IPS DF 6.9 (cell line): Measurements from ENCODE around the gene ATXN3L.

Source experiments
- DNase-seq: peaks from one replicate; pipeline ENCODE4 v3.0.0-alpha.2; 2013; ENCODE audit warnings: low read depth, low spot score
- H3K27ac ChIP-seq: one replicate; pipeline ENCODE4 v1.5.1; 2013; ENCODE audit warnings: low read length, control low read depth
- H3K27me3 ChIP-seq: 2 replicates; pipeline ENCODE4 v1.6.1; 2013; ENCODE audit warnings: mild to moderate bottlenecking, low read length; ENCODE audit not compliant: control insufficient read depth, insufficient read depth
- H3K36me3 ChIP-seq: 2 replicates; pipeline ENCODE4 v1.6.1; 2013; ENCODE audit warnings: low read length; ENCODE audit not compliant: control insufficient read depth, insufficient read depth
- H3K4me1 ChIP-seq: 2 replicates; pipeline ENCODE4 v1.6.1; 2013; ENCODE audit warnings: low read length; ENCODE audit not compliant: control insufficient read depth, insufficient read depth
- H3K4me3 ChIP-seq: 2 replicates; pipeline ENCODE4 v1.5.1; 2013; ENCODE audit warnings: mild to moderate bottlenecking, low read length
- H3K9me3 ChIP-seq: 2 replicates; pipeline ENCODE4 v1.6.1; 2013; ENCODE audit warnings: low read length, inconsistent platforms; ENCODE audit not compliant: control insufficient read depth, insufficient read depth
- WGBS: extraction: QIAGEN DNeasy Blood & Tissue Kit; methylation state at CpG from one replicate; pipeline ENCODE4 v1.1.7; 2013; ENCODE audit warnings: mixed read lengths, missing lambda C conversion rate; ENCODE audit not compliant: insufficient read length, insufficient coverage; 5-methylcytosine and 5-hydroxymethylcytosine counted together

ATXN3L gene

GRCh38 chrX:13319953-13320352 lies at the start of gene ATXN3L:
Gene ATXN3L (minus strand): TSS chrX:13320053. CDS start chrX:13319934, 119 bp downstream.
- H3K36me3 ChIP-seq: no peaks in the 10 kb centered on the region
- no peaks in the 10 kb centered on the region for H3K4me1 ChIP-seq
- WGBS: no CpG with 5 or more reads among the region's 2 CpGs
- H3K9me3 ChIP-seq: no peaks in the 10 kb centered on the region
- DNase-seq: no peak
- no peak within 1 kb of the TSS for H3K4me3 ChIP-seq
- no peak within 1 kb of the TSS for H3K27ac ChIP-seq
- no peaks in the 10 kb centered on the region for H3K27me3 ChIP-seq

- H3K9me3 ChIP-seq: no peaks in the 10 kb centered on the region
- no CpG with 5 or more reads among the region's 3 CpGs for WGBS
- no peaks in the 10 kb centered on the region for H3K4me1 ChIP-seq
- no peak overlapping the region for H3K4me3 ChIP-seq
- DNase-seq: no peak
- no peak overlapping the region for H3K27ac ChIP-seq
- H3K27me3 ChIP-seq: no peaks in the 10 kb centered on the region
- H3K36me3 ChIP-seq: no peaks in the 10 kb centered on the region
These were observed 49.6 kb upstream of the ATXN3L start for GRCh38 chrX:13369256-13370030.

- Histone ChIP-seq H3K27me3 (no peaks in the 10 kb centered on the region), H3K36me3 (no peaks in the 10 kb centered on the region), H3K4me3 (no peak overlapping the region), H3K4me1 (no peaks in the 10 kb centered on the region), H3K27ac (no peak overlapping the region), H3K9me3 (no peaks in the 10 kb centered on the region)
- no CpG with 5 or more reads among the region's 7 CpGs for WGBS
- no peak for DNase-seq
These were observed 48.1 kb upstream of the ATXN3L start for GRCh38 chrX:13367950-13368349.

GRCh38 chrX:13366698-13367097 lies 46.8 kb upstream of the ATXN3L start:
- Histone ChIP-seq H3K27ac (no peak overlapping the region), H3K36me3 (no peaks in the 10 kb centered on the region), H3K4me1 (no peaks in the 10 kb centered on the region), H3K4me3 (no peak overlapping the region), H3K9me3 (no peaks in the 10 kb centered on the region), H3K27me3 (no peaks in the 10 kb centered on the region)
- no CpG with 5 or more reads among the region's 4 CpGs for WGBS
- no peak for DNase-seq

- no peak overlapping the region for H3K4me3 ChIP-seq
- no peaks in the 10 kb centered on the region for H3K36me3 ChIP-seq
- no peak overlapping the region for H3K27ac ChIP-seq
- no peak for DNase-seq
- no peaks in the 10 kb centered on the region for H3K9me3 ChIP-seq
- no peaks in the 10 kb centered on the region for H3K4me1 ChIP-seq
- no peaks in the 10 kb centered on the region for H3K27me3 ChIP-seq
- WGBS: no CpG with 5 or more reads among the region's 5 CpGs
These were observed 45.3 kb upstream of the ATXN3L start for GRCh38 chrX:13365161-13365560.

- no peaks in the 10 kb centered on the region for H3K4me1 ChIP-seq
- DNase-seq: no peak
- no peaks in the 10 kb centered on the region for H3K9me3 ChIP-seq
- H3K36me3 ChIP-seq: no peaks in the 10 kb centered on the region
- H3K27me3 ChIP-seq: no peaks in the 10 kb centered on the region
- H3K4me3 ChIP-seq: no peak overlapping the region
- no peak overlapping the region for H3K27ac ChIP-seq
- WGBS: no CpG with 5 or more reads among the region's 4 CpGs
These were observed 44.5 kb upstream of the ATXN3L start for GRCh38 chrX:13364230-13364857.

GRCh38 chrX:13360146-13360545 lies 40.3 kb upstream of the ATXN3L start:
- Histone ChIP-seq H3K4me1 (no peaks in the 10 kb centered on the region), H3K27ac (no peak overlapping the region), H3K27me3 (no peaks in the 10 kb centered on the region), H3K9me3 (no peaks in the 10 kb centered on the region), H3K36me3 (no peaks in the 10 kb centered on the region), H3K4me3 (no peak overlapping the region)
- WGBS: no CpG with 5 or more reads among the region's 1 CpG
- DNase-seq: no peak

GRCh38 chrX:13357925-13358324 lies 38.1 kb upstream of the ATXN3L start:
- H3K27ac ChIP-seq: no peak overlapping the region
- no peak overlapping the region for H3K4me3 ChIP-seq
- no peak for DNase-seq
- no peaks in the 10 kb centered on the region for H3K4me1 ChIP-seq
- no peaks in the 10 kb centered on the region for H3K27me3 ChIP-seq
- H3K9me3 ChIP-seq: no peaks in the 10 kb centered on the region
- WGBS: no CpG with 5 or more reads among the region's 1 CpG
- no peaks in the 10 kb centered on the region for H3K36me3 ChIP-seq

GRCh38 chrX:13346646-13347045 lies 26.8 kb upstream of the ATXN3L start:
- DNase-seq: no peak
- no peaks in the 10 kb centered on the region for H3K4me1 ChIP-seq
- no peak overlapping the region for H3K4me3 ChIP-seq
- H3K27ac ChIP-seq: no peak overlapping the region
- H3K36me3 ChIP-seq: no peaks in the 10 kb centered on the region
- H3K27me3 ChIP-seq: no peaks in the 10 kb centered on the region
- H3K9me3 ChIP-seq: no peaks in the 10 kb centered on the region
- WGBS: no CpG with 5 or more reads among the region's 2 CpGs

- DNase-seq: no peak
- Histone ChIP-seq H3K9me3 (no peaks in the 10 kb centered on the region), H3K4me1 (no peaks in the 10 kb centered on the region), H3K27ac (no peak overlapping the region), H3K27me3 (no peaks in the 10 kb centered on the region), H3K36me3 (no peaks in the 10 kb centered on the region), H3K4me3 (no peak overlapping the region)
- WGBS: no CpG with 5 or more reads among the region's 2 CpGs
These were observed 25.6 kb upstream of the ATXN3L start for GRCh38 chrX:13345438-13345837.

GRCh38 chrX:13345037-13345436 lies 25.2 kb upstream of the ATXN3L start:
- no peaks in the 10 kb centered on the region for H3K27me3 ChIP-seq
- H3K9me3 ChIP-seq: no peaks in the 10 kb centered on the region
- H3K4me3 ChIP-seq: no peak overlapping the region
- no CpG with 5 or more reads among the region's 4 CpGs for WGBS
- no peaks in the 10 kb centered on the region for H3K4me1 ChIP-seq
- DNase-seq: no peak
- H3K27ac ChIP-seq: no peak overlapping the region
- no peaks in the 10 kb centered on the region for H3K36me3 ChIP-seq
